ENCODE results near the gene FAM20C.

DNA sequence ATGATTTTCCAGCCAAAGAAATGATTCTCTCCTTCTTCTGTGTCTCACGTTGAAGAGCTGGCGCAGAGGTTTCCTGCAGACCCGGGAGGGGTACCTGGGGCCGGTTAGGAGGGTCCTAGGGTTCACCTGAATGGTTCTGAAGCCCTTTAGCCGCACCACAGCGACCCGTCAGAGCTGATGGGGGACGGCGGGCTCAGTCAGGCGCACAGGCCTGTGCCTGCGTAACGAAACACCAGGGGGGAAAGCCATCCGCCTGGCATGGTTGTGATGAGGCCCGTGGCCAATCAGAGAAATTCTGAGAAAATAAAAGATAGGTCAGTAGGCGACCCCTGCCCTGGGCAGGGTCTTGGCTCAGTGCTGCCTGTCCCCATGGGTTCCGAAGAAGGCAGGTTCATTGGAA, 35.6 kb downstream of the FAM20C start:
- TF ChIP-seq ZNF473 (tag by site-specific recombination; IDR thresholded peaks at IDR 0.05) (no peak), ZNF837 (tag by site-specific recombination; IDR thresholded peaks at IDR 0.05) (no peak)
